Natural killer cell (primary cell): ENCODE results near the gene TMPRSS3. TPM values are rescaled to one million over a fixed set of nuclear protein-coding genes. Genes with fewer than 3 reads are reported as not detected.
A peak's percentile ranks its signal among the peaks of the same experiment; 100 is the strongest.

ENCODE experiments used
- ATAC-seq, 3 donors: fragments of 150-1000 bp in 2 of 3; fragments of 200-7000 bp in 1 of 3; cut with Tn5 transposase; 1 replicate in 1 of 3; 2 replicates in 2 of 3; pipeline ENCODE4 v1.10.0; 2021; ENCODE audit warnings: mild to moderate bottlenecking in 2 of 3, moderate library complexity in 2 of 3
- DNase-seq, 2 donors: peaks; one replicate each; pipeline versions ENCODE4 v3.0.0 to v3.0.0-alpha.2; 2013 to 2021; ENCODE audit warnings: mixed read lengths in 1 of 2
- H3K27ac ChIP-seq: one replicate; pipeline ENCODE4 v1.5.1; 2013; ENCODE audit warnings: mild to moderate bottlenecking, low read length
- H3K27me3 ChIP-seq: one replicate; pipeline ENCODE4 v1.6.1; 2013; ENCODE audit warnings: low read length; ENCODE audit not compliant: control insufficient read depth, insufficient read depth
- H3K36me3 ChIP-seq: one replicate; pipeline ENCODE4 v1.6.1; 2013; ENCODE audit warnings: low read length; ENCODE audit not compliant: control insufficient read depth, insufficient read depth
- H3K4me1 ChIP-seq: one replicate; pipeline ENCODE4 v1.6.1; 2013; ENCODE audit warnings: low read length; ENCODE audit not compliant: control insufficient read depth, insufficient read depth
- H3K4me3 ChIP-seq: one replicate; pipeline ENCODE4 v1.5.1; 2013; ENCODE audit warnings: low read length
- H3K9me3 ChIP-seq: one replicate; pipeline ENCODE4 v1.6.1; 2013; ENCODE audit warnings: low read length; ENCODE audit not compliant: control insufficient read depth, insufficient read depth
- H3K27ac Mint-ChIP-seq, 2 donors: one replicate each; pipeline ENCODE4 v1.8.0; 2022; ENCODE audit warnings: mild to moderate bottlenecking in 2 of 2, mixed read lengths in 2 of 2, moderate library complexity in 1 of 2
- H3K27me3 Mint-ChIP-seq, 2 donors: one replicate each; pipeline ENCODE4 v1.8.0; 2022; ENCODE audit warnings: low read depth in 2 of 2, mixed read lengths in 2 of 2
- H3K36me3 Mint-ChIP-seq: one replicate; pipeline ENCODE4 v1.8.0; 2022; ENCODE audit warnings: mixed read lengths
- H3K4me1 Mint-ChIP-seq, 2 donors: one replicate each; pipeline ENCODE4 v1.8.0; 2022; ENCODE audit warnings: mixed read lengths in 2 of 2
- H3K4me3 Mint-ChIP-seq: one replicate; pipeline ENCODE4 v1.8.0; 2022; ENCODE audit warnings: mild to moderate bottlenecking, moderate library complexity, mixed read lengths
- H3K9me3 Mint-ChIP-seq, 2 donors: one replicate each; pipeline ENCODE4 v1.8.0; 2022; ENCODE audit warnings: mixed read lengths in 2 of 2
- WGBS: methylation state at CpG from one replicate; pipeline ENCODE4 v1.1.7; 2013; ENCODE audit warnings: missing lambda C conversion rate; ENCODE audit not compliant: insufficient coverage; 5-methylcytosine and 5-hydroxymethylcytosine counted together
- intact Hi-C: fragments of 100-400 bp; cut with micrococcal nuclease; formaldehyde crosslinking; loops from one replicate; pipeline ENCODE4 v1.14.2; 2022
- total RNA-seq, 4 donors: library from RNA; stranded (reverse); fragments of 120-200 nt in 1 of 4; gene quantifications; one replicate each; pipeline versions ENCODE4 v1.2.3 to v1.2.4, GENCODE V29; 2013 to 2022
- TF ChIP-seq, protein P1 (sequence below): fragments of 200-600 bp; IDR thresholded peaks from one replicate; pipeline ENCODE4 v1.8.0; 2022; ENCODE audit warnings: antibody characterized with exemption

The TMPRSS3 gene
- total RNA-seq, 3 donors from 2014 or later (not counting 1 experiment from before 2014, with no cell fraction given) = 0.25 TPM; not detected in 2

- intact Hi-C loops = loop anchor here (10.0 kb wide), 2 partner anchors 97 to 257 kb away; no protein-coding TSS in a partner anchor
- H3K27ac ChIP-seq = no peak overlapping the region
- Mint-ChIP-seq H3K36me3 (peaks cover 7% of the 10 kb centered on the region), H3K27me3 (peaks cover 49 to 65% of the 10 kb centered on the region in 2 donors), H3K4me3 (no peak overlapping the region), H3K27ac (no peak overlapping the region), H3K9me3 (peaks cover 2 to 6% of the 10 kb centered on the region in 2 donors), H3K4me1 (peaks cover 46 to 56% of the 10 kb centered on the region in 2 donors)
- H3K4me1 ChIP-seq = peaks cover 47% of the 10 kb centered on the region
- no peak overlapping the region for H3K4me3 ChIP-seq
- DNase-seq = no peak
- peaks cover 2% of the 10 kb centered on the region for H3K36me3 ChIP-seq
- H3K27me3 ChIP-seq = peaks cover 33% of the 10 kb centered on the region
- 99% methylated on average over 10 of the region's 10 CpGs for WGBS
- TF ChIP-seq, protein P1, sequence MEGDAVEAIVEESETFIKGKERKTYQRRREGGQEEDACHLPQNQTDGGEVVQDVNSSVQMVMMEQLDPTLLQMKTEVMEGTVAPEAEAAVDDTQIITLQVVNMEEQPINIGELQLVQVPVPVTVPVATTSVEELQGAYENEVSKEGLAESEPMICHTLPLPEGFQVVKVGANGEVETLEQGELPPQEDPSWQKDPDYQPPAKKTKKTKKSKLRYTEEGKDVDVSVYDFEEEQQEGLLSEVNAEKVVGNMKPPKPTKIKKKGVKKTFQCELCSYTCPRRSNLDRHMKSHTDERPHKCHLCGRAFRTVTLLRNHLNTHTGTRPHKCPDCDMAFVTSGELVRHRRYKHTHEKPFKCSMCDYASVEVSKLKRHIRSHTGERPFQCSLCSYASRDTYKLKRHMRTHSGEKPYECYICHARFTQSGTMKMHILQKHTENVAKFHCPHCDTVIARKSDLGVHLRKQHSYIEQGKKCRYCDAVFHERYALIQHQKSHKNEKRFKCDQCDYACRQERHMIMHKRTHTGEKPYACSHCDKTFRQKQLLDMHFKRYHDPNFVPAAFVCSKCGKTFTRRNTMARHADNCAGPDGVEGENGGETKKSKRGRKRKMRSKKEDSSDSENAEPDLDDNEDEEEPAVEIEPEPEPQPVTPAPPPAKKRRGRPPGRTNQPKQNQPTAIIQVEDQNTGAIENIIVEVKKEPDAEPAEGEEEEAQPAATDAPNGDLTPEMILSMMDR = no peak
- peaks cover 3% of the 10 kb centered on the region for H3K9me3 ChIP-seq
- no peak for ATAC-seq
These were observed 32.1 kb upstream of the TMPRSS3 start for GRCh38 chr21:42427809-42428419.

DNA sequence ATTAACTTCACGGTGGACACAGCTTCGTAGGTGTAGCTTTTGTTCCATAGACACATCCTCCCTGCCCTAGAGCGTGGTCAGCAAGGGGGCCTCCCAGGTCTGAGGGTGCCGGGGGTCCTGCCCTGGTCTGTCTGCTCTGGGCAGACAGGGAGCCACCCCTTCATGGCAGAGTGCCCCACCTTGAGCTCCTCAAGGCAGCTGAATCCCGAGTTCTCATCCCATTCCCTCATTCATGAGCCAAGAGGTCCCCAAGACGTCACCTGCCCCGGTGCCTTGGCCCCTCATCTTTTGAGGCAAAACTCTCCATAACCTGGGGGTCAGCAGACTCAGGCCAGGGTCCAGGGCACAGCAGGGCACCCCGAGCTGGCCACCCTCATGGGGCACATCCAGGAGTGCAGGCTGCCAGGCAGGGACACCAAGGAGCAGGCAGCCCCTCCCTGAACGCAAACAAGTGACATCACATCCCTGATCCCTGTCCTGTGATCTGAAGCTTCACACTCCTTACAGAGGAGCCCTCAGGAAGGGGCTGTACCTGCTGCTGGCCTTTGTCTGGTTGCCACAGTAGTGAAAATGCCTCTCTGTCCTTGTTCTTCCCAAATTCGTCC, 31.1 kb upstream of the TMPRSS3 start:
- H3K4me3 Mint-ChIP-seq = peak overlapping the region; percentile 25
- no peaks in the 10 kb centered on the region for H3K36me3 Mint-ChIP-seq
- intact Hi-C loops = loop anchor here (10.0 kb wide), 2 partner anchors 98 to 258 kb away; no protein-coding TSS in a partner anchor
- Histone ChIP-seq H3K9me3 (peaks cover under 1% of the 10 kb centered on the region), H3K4me1 (peaks cover 53% of the 10 kb centered on the region), H3K27ac (no peak overlapping the region), H3K36me3 (no peaks in the 10 kb centered on the region), H3K27me3 (peaks cover 28% of the 10 kb centered on the region), H3K4me3 (no peak overlapping the region)
- peaks cover 43 to 57% of the 10 kb centered on the region in 2 donors for H3K27me3 Mint-ChIP-seq
- ATAC-seq = no peak
- no peaks in the 10 kb centered on the region for H3K9me3 Mint-ChIP-seq
- peak overlapping the region; percentile 26 to 42 for H3K27ac Mint-ChIP-seq
- WGBS = 93% methylated on average over 10 of the region's 10 CpGs
- TF ChIP-seq, protein P1 = no peak
- H3K4me1 Mint-ChIP-seq = peaks cover 55 to 61% of the 10 kb centered on the region in 2 donors
- DNase-seq = no peak

DNA sequence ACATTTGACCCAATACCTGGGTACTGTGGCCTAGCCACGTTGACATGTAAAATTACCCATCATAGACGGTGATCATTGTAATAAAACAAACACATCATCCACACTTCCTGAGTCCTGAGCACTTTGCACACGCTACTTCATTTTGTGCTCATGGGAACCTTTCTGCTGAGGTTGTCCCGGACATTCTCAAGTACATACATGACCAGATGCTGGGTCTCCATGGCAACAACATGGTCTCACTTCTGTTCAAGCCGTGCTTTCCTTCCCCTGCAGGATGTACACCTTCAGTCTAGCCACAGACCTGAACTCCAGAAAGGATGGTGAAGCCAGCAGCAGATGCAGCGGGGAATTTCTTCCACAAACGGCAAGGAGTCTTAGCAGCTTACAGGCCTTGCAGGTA, 30.6 kb upstream of the TMPRSS3 start:
- intact Hi-C loops = loop anchor here (10.0 kb wide), 2 partner anchors 98 to 258 kb away; no protein-coding TSS in a partner anchor
- no peaks in the 10 kb centered on the region for H3K36me3 ChIP-seq
- Mint-ChIP-seq H3K4me3 (peak overlapping the region; percentile 28), H3K27me3 (peaks cover 42 to 57% of the 10 kb centered on the region in 2 donors), H3K9me3 (no peaks in the 10 kb centered on the region), H3K4me1 (peaks cover 61 to 63% of the 10 kb centered on the region in 2 donors), H3K36me3 (no peaks in the 10 kb centered on the region), H3K27ac (peak overlapping the region; percentile 26 to 33)
- TF ChIP-seq, protein P1 = no peak
- H3K9me3 ChIP-seq = no peaks in the 10 kb centered on the region
- peaks cover 53% of the 10 kb centered on the region for H3K4me1 ChIP-seq
- H3K4me3 ChIP-seq = no peak overlapping the region
- ATAC-seq (no peak), DNase-seq (no peak)
- H3K27ac ChIP-seq = no peak overlapping the region
- H3K27me3 ChIP-seq = peaks cover 32% of the 10 kb centered on the region
- 78% methylated on average over 7 of the region's 7 CpGs for WGBS
